ENCODE results near the gene TBC1D13. TPM values are rescaled to one million over a fixed set of nuclear protein-coding genes. Genes with fewer than 3 reads are reported as not detected.
"Not testable (repeated sequence)": the region's sequence is repeated elsewhere in the genome, so short reads cannot be mapped to it uniquely, and the experiment has no call there.

Gene TBC1D13
- total RNA-seq, 1 experiment from 2014 or later: 31.6 TPM

DNA sequence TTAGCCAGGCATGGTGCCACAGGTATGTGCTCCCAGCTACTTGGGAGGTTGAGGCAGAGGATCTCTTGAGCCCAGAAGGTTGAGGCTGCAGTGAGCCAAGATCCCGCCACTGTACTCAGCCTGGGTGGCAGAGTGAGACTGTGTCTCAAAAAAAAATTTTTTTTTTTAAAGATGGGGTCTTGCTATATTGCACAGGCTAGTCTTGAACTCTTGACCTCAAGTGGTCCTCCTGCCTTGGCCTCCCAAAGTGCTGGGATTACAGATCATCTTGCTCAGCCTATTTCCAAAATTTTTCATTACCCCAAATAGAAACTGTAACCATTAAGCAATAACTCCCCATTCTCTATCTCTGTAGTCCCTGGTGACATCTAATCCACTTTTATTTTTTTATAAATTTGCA lies 4.4 kb upstream of the TBC1D13 start:
- DNase-seq (ENCODE audit: low read depth): no peak

DNA sequence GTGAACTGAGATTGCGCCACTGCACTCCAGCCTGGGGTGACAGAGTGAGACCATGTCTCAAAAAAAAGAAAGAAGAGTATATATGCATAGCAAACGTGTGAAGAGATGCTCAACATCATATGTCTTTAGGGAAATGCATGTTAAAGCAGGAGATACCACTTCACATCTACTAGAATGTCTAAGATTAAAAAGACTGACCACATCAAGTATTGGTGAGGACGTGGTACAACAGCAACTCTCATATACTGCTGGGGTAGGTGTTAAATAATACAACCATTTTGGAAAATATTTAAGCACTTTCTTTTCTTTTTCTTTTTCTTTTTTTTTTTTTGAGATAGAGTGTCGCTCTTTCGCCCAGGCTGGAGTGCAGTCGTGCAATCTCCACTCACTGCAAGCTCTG lies 1.6 kb upstream of the TBC1D13 start:
- DNase-seq (ENCODE audit: low read depth): no peak

DNA sequence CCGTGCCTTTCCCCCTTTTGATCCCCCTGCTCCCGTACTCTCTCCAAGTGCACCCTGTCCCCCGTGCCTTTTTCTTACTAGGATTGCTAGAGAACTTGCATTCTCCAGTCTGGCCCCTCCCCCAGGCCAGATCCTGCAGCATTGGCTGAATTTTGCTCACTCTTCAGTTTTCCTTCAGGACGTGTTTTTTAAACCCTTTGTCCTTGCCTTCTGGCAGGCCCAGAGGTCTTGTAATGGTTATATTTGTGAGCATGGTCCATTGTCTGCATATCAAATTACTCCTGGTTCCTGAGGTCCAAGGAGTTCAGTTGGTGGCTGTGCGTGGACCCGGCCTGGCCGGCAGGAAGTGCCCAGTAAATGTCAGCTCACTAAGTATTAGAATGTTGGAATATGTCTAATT lies 606 bp downstream of the TBC1D13 start:
- peak; percentile 13 for DNase-seq (ENCODE audit: low read depth)

DNA sequence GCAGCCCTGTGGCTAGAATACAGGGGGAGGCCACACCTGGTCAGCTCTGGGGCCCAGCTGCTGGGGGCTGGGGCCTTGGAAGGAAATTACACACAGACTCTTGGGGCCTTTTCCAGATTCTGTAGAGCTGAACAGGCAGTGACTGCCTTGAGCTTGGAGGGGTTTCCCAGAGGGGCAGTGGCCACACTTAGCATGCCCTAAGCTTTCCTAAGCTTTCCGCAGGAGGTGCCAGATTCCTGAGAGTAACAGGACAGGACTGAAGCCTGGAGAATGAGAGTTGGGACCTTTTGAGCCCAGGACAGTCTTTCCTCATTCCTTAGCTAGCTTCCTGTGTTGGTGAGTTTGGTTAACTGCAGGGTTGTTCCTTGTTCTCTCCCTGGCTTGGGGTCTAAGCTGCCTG lies 1.4 kb downstream of the TBC1D13 start:
- no peak for DNase-seq (ENCODE audit: low read depth)

DNA sequence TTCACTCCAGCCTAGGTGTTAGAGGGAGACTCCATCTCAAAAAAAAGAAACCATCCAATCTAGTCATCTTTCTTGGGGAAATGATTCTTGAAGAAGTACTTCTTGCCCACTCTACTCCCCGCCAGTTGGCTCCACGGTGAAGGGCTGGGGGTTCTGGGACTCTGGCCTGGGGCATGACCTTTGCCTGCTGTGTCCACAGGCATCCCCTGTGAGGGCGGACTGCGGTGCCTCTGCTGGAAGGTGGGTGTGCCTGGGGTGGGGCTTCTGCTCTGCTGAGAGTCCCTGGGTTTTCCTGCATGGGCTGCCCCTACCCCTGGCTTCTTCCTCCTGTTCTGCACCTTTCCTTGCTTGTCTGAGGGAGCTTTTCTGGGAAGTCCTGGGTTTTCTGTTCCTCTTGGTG lies 3.5 kb downstream of the TBC1D13 start:
- DNase-seq (ENCODE audit: low read depth): no peak

DNA sequence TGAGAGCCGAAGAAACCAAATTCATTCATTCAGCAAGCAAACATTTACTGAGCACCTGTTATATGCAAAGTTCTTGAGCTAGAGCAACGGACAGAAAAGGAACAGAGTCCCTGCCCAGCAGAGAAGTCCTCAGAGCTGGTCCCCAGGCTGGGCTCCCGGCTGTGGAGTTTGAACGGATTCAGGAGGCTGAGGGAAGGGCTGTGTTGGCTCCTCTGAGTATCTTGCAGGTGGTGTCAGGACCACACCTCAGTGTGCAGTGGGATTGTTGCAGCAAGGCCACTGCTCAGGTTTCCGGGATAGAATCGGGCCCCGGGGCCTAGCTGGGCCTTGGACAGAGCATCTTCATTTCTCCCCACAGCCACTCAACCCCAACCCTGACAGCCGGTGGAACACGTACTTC lies 5.1 kb downstream of the TBC1D13 start:
- no peak for DNase-seq (ENCODE audit: low read depth)

DNA sequence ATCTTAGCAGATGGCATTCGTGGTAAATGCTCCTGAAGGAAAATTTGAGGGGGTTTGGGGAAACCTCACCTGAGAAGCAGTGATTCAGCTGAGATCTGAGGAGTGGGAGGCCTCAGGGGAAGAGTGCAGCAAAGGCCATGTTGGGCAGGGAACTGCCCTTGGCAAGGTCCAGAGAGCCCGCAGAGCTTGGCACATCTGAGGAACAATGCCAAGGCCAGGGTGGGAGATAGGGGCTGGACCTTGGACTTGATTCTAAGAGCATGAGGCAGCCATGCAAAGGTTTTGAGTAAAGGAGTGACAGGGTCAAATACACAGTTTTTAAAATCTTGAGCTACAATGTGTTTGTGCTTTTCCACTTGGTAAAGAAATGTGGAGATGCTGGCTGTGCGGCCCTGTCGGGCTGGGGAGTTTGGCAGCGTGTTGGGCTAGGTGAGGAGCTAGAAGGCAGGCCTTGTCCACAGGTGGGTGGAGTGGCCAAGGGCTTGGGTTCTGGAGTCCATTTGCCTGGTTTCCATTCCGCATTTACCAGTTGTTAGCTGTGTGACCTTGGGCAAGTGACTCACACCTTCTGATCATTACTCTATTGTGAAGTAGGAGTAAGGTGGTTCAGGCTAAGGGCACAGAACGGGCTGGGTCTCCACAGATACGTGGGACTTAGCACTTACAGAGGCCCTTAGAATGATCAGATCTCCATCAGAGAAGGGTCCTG lies 6.1 kb downstream of the TBC1D13 start:
- no peak for DNase-seq (ENCODE audit: low read depth)

DNA sequence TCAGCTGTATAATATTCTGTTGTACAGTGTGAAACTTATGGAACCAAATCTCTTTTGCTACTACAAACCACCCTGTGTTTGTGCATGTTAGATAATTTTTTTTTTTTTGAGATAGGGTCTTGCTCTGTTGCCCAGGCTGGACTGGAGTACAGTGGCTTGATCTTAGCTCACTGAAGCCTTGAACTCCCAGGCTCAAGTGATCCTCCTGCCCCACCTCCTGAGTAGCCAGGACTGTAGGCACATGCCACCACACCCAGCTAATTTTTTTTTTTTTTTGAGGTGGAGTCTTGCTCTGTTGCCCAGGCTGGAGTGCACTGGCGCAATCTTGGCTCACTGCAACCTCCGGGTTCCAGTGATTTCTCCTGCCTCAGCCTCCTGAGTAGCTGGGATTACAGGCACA lies 7.9 kb downstream of the TBC1D13 start:
- not testable (repeated sequence) for DNase-seq (ENCODE audit: low read depth)

DNA sequence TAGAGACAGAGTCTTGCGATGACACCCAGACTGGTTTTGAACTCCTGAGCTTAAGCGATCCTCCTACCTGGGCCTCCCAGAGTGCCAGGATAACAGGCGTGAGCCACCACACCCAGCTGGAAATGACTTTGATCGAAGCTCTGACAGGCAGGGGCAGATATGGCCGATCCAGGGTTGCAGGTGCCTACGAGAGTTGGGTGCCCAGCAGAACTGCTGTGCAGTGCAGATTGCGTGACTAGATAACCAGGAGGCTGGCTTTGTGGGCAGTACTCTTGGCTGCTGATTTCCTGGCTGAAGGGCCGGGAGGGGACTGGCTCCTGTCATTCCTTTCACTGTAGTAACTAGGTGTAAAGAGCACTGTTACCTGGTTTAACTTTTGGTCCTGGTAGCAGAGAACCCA lies 11.8 kb downstream of the TBC1D13 start:
- no peak for DNase-seq (ENCODE audit: low read depth)

DNA sequence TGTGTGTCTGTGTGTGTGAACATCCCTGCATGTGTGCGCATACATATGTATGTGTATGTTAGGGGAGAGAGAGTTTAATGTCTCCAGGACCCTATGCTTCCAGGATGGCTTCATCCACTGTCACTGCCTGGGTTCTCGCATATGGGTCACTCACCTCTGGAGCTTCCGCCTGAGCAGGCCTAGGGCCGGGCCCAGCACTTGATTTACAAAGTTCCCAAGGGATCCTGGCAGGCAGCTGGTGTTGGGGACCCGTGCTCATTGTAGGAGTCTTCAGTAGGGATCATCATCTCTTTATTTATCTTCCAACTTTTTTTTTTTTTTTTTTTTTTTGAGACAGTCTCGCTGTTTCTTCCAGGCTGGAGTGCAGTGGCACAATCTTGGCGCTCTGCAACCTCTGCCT lies 13.0 kb downstream of the TBC1D13 start:
- no peak for DNase-seq (ENCODE audit: low read depth)

DNA sequence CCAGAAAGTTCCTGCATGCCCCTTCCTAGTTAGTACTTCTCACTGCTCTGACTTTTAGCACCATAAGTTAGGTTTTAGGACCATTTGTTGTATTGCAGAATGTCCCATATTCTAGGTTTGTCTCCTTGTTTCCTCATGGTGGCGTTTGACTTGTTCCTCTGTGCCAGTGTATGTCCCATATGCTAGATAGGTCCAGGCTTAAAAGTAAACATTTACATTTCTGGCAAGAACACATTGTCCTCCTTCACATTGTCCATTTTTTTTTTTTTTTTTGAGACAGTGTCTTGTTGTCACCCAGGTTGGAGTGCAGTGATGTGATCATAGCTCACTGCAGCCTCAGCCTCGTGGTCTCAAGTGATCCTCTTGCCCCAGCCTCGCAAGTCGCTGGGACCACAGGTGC lies 15.4 kb downstream of the TBC1D13 start:
- DNase-seq (ENCODE audit: low read depth): no peak

DNA sequence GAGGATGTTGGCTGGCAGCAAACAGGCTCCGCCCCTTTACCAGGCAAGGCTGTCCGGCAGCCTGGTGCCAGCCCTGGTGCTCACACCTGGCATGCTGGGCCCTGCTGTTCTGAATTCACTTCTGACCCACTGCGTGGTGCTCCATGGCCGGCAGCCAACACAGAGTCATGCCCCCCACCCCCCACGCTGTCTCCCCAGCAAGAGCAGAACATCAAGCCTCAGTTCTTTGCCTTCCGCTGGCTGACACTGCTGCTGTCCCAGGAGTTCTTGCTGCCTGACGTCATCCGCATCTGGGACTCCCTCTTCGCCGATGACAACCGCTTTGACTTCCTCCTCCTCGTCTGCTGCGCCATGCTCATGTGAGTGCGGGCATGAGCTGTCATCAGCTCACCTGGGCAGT lies 18.6 kb downstream of the TBC1D13 start:
- no peak for DNase-seq (ENCODE audit: low read depth)

DNA sequence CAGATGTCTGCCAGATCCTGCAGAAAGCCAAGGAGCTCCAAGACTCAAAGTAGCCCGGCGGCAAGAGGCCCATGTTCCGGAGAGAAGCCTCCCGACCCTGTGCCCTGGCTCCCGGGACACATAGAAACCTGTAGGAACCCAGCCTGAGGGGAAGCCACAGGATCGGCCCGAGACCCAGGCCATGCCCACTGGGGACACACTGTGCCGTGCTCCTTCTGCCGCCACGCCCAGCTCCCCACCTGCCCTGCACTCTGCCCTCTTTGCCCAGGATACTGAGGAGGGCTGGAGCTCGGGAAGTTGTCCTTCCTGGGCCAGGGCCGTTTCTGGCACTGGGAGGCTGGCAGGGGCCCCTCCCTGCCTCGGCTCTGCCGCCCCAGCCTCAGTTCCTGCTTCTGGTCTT lies 20.8 kb downstream of the TBC1D13 start:
- DNase-seq (ENCODE audit: low read depth): no peak

DNA sequence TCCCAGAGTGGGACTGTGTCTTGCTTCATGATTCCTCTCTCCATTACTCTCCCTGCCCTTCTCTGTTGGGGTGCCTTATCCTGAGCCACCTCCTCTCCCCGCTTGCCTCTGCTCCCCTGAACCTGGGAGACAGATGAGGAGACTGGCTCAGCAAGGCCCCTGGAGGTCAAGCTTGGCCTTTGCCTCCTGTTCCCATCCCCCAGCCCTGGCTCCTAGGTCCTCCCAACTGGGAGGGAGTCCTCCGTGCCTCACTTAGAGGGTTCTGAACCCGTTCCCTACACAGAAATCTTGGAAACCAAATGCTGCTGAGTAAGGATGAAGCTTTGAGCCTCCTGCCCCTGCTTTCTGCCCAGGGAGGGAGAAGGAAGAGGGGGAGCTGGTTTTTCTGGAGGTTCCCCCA lies 21.5 kb downstream of the TBC1D13 start:
- DNase-seq (ENCODE audit: low read depth): no peak

DNA sequence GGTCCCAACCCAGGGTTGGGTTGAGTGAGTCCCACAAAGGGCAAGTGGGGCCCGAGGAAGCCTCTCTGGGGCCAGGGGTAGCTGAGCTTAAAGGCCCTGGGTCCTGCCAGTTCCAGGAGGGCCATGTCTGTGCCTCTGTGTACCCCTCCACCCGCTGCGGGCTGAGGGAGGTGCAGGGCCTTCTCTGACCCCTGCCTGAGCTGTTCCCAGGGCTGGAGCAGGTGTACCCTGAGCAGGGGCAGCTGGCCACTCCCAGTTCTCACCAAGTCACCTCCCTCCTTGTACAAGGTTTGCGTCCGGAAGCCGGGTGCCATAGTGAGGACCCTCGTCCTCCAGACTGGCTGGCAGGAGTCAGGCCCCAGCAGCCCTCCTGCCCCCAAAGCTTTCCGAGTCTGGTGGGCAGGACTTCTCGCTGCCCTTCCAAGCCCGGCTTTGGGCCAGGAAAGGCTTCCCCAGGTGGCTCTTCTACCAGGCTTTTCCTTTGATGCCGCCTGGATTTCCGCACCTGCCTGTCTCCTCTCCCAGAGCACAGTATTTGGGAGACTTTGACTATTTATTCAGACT lies 22.1 kb downstream of the TBC1D13 start:
- DNase-seq (ENCODE audit: low read depth): no peak

DNA sequence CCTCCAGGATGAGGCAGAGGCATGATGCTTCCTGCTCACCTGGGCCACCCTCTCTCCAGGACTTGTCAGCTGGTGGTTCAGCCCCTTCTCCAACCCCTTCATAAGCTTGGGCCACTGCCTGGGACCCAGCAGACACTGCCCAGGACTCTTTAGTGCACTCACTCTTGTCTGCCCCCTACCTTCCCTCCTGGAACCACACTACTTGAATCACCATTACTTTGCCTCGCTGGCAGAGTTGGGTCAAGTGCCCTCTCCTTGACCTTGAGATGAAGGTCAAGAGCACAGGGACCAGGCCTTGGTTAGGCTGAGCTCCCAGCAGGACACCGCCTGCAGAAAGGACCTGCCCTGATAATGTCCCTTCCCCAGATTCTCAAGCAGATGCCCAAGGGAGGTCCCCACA lies 22.8 kb downstream of the TBC1D13 start:
- no peak for DNase-seq (ENCODE audit: low read depth)

DNA sequence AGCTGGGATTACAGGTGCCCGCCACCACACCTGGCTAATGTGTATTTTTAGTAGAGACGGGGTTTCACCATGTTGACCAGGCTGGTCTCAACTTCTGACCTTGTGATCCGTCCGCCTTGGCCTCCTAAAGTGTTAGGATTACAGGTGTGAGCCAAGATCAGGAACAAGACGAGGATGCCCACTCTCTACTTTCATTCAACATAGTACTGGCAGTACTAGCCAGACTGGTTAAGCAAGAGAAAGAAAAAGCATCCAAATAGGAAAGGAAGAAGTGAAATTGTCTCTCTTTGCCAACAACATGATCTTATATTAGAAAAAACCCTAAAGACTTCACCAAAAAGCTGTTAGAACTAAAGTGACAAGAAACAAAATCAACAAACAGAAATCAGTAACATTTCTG lies 23.8 kb downstream of the TBC1D13 start:
- DNase-seq (ENCODE audit: low read depth): no peak

DNA sequence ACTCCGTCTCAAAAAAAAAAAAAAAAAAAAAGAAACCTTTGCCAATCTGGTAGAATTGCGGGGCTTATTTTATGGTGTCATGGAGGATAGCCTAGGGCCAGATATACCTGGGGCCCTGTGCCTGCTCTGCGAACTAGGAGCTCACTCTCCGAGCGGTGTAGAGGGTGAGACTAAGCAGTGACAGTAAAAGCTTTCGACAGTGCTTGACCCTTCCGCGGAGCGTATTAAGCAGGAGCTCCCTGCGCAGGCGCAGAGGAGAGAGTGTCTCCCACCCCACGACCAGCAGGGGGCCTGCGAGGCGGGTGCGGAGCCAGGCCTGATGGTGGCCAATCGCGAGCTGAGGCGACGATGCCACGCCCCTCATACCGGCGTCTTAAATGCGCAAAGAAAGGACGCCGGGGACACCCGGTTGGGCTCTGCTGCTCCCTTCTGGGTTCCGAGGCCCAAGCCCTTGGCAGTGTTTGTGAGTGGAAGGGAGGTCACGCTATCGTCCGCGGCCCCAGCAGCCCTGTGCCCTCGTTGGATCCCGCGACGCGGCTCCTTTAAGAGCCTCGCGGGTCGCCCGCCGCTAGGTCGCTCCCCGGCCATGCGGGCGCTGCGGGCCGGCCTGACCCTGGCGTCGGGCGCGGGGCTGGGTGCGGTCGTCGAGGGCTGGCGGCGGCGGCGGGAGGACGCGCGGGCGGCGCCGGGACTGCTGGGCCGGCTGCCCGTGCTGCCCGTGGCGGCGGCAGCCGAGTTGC lies 31.2 kb downstream of the TBC1D13 start, which contains the start of gene ENDOG:
Gene ENDOG (plus strand): TSS at position 402 of the 740 bp plus-strand sequence. CDS start 185 bp downstream, at position 587.
- peak; percentile 96 for DNase-seq (ENCODE audit: low read depth)

DNA sequence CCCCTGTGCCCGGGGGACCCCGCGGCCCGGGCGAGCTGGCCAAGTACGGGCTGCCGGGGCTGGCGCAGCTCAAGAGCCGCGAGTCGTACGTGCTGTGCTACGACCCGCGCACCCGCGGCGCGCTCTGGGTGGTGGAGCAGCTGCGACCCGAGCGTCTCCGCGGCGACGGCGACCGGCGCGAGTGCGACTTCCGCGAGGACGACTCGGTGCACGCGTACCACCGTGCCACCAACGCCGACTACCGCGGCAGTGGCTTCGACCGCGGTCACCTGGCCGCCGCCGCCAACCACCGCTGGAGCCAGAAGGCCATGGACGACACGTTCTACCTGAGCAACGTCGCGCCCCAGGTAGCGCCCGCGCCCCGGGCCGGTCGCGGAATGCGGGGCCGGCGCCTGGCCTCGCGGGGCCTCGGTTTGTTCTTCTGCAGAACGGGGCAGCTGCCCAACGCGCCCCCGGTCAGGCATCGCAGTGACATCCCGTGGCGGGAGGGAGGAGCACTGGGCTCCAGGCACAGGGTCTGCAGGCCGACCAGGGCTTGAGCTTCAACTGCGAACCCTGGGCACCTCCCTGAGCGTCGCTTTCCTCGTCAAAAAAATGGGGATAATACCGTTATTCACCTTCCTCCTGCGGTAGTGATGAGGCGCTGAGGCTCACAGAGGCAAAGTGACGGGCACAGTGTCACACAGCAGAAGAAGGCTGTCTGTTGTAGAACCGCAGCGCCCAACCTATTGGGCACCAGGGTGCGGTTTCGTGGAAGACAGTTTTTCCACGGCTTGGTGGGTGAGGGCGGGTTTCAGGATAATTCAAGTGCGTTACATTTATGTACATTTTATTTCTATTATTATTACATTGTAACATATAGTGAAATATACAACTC lies 32.0 kb downstream of the TBC1D13 start:
- DNase-seq (ENCODE audit: low read depth): peak; percentile 33

DNA sequence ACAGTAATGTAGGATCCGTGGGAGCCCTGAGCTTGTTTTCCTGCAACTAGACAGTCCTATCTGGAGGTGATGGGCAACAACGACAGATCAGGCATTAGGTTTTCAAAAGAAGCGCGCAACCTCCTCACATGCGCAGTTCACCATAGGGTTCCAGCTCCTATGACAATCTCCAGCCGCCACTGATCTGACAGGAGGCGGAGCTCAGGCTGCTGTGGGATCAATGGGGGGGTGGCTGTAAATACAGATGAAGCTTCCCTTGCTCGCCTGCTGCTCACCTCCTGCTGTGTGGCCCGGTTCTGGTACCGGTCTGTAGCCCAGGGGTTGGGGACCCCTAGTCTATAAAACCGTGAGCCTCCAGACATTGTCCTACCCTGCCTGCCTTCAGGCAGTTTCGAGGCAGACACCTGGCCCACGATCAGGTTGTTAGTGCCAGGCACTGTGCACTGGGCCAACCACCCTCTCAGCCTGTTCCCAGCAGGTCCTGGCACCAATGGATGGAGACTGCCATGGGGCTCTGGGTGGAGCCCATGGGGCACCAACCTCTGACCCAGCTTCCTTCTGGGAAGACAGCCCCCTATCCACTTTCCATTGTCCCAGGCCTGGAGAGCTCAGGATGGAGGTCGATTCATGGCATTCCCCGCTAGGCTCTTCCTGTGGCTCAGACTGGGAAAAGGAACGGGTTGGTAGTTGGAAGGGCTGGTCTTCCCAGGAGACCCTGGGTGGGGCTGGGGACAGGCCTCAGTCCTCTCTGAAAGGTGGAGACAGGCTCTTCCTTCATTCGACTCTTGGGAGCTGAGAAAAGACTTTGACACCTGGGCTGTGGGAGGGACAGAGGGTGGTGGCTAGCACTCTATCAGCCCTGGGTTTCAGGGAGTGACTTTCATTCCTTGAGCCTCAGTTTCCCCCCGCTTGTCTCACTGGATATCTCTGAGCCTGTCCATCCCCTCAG lies 32.9 kb downstream of the TBC1D13 start:
- DNase-seq (ENCODE audit: low read depth): no peak

Measured in M059J (cell line).